GM10847 (cell line): ENCODE results near the gene EIF3F.

Source experiments
- POLR2A ChIP-seq: IDR thresholded peaks from 2 replicates; pipeline ENCODE4 v1.6.1; 2011; ENCODE audit not compliant: insufficient read length; ENCODE audit errors: extremely low read depth

Gene EIF3F, protein sequence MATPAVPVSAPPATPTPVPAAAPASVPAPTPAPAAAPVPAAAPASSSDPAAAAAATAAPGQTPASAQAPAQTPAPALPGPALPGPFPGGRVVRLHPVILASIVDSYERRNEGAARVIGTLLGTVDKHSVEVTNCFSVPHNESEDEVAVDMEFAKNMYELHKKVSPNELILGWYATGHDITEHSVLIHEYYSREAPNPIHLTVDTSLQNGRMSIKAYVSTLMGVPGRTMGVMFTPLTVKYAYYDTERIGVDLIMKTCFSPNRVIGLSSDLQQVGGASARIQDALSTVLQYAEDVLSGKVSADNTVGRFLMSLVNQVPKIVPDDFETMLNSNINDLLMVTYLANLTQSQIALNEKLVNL

DNA sequence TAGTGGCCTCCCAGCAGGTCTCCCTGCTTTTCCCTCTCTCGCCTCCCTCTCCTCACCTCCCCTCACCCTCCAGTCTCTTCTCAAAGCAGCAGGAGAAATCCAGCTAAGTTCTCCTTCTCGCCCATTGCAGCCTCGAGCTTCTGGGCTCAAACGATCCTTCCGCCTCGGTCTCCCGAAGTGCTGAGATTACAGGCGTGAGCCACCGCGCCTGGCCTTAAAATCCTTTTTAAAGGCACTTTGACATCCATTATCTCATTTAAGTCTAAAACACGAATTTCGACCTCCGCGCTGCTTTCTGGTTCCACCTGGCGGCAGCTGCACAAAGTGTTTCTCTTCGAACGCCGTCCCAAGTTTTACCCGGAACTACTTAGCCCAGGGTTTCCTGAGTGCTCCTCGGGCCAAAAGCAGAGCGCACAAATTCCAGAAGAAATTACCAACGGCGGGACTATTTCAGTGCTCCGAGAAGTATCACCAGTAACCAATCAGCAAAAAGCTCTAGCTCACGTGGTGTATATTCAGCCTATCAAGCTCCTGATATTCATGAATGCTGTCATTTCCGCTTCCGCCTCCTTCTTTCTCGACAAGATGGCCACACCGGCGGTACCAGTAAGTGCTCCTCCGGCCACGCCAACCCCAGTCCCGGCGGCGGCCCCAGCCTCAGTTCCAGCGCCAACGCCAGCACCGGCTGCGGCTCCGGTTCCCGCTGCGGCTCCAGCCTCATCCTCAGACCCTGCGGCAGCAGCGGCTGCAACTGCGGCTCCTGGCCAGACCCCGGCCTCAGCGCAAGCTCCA, at the start of gene EIF3F:
TSS of gene EIF3F (plus strand) at position 570 of the 792 bp plus-strand sequence. CDS start at position 586, 16 bp downstream.
- TF ChIP-seq POLR2A = no peak

GRCh38 chr11:7941146-7941545, 46.0 kb upstream of the EIF3F start:
- no peak for TF ChIP-seq POLR2A

- TF ChIP-seq POLR2A = no peak
Measured at GRCh38 chr11:7941608-7942007, 45.5 kb upstream of the EIF3F start, which contains the start of gene OR10A3. OR10A3 (minus strand) TSS chr11:7941708; CDS start chr11:7939520, 2,188 bp downstream.

DNA sequence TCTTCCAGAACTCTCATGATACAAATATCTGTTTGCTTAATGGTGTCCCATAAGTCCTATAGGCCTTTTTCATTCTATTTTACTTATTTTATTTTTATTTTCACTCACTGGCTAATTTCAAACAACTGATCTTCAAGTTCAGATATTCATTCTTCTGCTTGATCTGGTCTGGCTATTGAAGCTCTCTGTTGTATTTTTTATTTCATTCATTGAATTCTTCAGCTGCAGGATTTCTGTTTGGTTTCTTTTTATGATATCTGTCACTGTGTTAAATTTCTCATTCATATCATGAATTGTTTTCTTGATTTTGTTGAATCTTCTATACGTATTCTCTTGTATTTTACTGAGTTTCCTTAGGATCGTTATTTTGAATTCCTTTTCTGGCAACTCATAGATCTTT, 43.0 kb upstream of the EIF3F start:
- no peak for TF ChIP-seq POLR2A

DNA sequence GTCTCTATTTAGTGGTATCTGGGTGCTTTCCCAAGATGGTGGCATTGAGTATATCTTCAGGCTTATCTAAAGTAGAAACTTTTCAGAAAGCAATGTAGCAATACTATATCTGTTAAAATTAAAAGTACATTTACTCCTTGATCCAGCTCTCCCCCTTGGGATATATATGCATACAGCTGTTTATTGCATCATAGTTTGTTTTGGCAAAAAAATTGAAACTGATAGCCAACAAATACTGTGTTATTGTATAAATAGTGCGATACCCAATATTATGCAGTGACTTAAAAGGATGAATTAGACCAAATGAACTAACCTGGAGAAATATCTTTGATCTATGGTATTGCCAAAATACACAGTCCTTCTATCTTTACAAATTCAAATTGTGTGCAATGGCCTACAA, 37.2 kb upstream of the EIF3F start:
- TF ChIP-seq POLR2A = no peak

DNA sequence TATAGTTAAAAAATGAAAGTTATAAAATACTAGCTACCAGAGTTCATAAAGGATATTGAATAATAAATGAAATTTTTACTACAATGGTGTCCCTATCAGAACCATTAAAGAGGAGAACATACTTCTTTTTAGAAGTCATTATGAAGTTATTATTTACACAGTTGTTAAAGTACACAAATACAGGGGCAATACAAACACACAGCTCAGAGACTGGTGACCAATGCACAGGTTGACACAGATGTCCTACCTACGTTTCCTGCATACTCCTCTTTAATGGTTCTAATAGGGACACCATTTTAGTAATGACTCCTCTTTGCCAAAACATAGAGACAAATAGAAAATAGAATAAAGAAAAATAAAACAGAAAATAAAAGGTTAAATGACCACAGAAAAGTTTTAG, 31.9 kb upstream of the EIF3F start:
- no peak for TF ChIP-seq POLR2A

- TF ChIP-seq POLR2A = no peak
Measured at GRCh38 chr11:7964261-7964660, 22.9 kb upstream of the EIF3F start.

DNA sequence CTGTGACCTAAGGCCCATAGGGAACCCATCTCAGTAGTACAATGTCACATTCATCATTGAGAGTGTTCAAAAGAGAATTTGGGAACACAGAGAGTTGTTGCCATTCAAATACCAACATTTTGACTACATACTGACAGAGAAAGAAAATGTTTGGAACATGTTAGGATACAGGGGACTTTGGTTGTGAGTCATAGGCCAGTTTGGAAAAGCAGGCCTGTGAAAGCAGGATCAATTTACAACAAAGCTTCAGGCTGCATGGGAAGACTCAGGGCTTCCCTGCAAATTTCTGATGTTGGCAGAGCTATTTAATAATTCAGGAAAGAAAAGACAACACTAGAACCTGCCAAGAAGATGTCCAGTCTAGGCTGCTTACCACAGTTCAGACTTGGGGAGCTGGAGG, 22.3 kb upstream of the EIF3F start:
- TF ChIP-seq POLR2A = no peak

- TF ChIP-seq POLR2A = no peak
Measured at GRCh38 chr11:7965386-7965785, 21.8 kb upstream of the EIF3F start, which contains the start of gene NLRP10. NLRP10 (minus strand) TSS chr11:7965447; CDS start chr11:7963495, 1,952 bp downstream.

DNA sequence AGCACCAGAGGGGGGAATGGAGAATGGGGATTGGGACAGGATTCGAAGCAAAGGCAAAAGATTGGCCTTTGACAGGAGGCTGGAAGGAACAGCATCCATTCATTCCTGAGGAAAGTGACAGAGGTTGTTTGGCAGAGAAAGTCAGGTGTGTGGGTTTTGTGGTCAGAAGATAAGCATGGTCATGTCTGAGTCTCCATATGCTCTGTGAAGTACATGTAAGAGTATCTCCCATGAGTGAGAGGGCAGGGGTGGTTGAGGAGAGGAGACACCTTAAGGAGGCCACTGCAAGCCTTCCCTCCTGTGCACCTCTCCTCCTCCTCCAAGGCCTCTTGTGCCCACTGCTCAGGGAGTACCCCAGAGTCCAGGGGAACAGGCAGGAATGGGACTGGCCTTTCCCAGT, 20.0 kb upstream of the EIF3F start:
- no peak for TF ChIP-seq POLR2A

DNA sequence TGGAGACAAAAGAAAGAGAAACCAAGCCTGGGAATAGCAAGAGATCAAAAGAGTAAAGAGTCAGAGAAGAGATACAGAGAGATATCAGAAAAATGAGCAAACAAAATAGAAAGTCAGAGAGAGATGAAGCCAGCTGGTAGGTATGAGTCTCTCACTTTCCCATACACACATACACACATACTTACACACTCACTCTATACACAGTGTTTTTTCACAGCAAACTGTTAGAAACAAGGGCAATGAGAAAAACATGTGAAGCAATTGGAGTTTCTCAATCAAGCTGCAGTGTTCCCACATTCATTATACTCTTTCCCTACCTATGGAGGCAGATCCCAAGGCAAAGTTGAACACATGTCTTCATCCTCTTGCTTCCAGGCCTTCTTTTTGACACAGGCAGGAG, 19.3 kb upstream of the EIF3F start:
- TF ChIP-seq POLR2A = no peak

DNA sequence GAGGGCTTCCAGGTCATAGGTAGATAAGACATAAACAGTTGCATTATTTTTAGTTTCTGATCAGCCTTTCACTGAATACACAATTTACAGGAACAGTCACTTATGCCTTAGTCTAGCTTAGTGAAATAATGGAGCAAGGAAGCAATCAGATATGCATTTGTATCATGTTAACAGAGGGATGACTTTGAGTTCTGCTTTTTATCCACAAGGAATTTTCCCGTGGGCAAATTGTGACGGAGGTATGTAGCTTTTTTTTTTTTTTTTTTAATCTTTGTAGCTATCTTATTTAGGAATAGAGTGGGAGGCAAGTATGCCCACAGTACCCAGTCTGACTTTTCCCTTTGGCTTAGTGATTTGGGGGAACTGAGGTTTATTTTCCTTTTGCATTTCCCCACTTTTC, 18.5 kb upstream of the EIF3F start:
- TF ChIP-seq POLR2A = no peak

- no peak for TF ChIP-seq POLR2A
Measured at GRCh38 chr11:7969756-7970646, 17.1 kb upstream of the EIF3F start.

DNA sequence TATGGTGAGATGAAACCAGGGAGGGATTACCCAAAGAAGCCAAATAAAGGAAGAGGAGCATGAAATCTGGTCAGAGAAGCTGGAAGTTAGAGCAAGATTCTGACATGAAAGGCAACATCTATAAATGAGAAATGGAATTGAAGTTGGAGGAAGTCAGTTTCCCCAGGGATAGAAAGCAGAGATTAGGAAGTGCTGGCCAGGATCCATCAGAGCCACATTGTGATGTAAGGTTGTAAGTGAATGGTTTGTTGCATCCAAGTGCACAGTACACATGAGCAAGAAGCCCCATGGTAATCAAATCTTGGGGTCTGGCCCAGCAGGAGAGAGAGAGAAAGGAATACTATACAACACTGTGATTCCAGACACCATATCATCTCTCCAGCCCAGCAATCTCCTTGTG, 15.3 kb upstream of the EIF3F start:
- TF ChIP-seq POLR2A = no peak

DNA sequence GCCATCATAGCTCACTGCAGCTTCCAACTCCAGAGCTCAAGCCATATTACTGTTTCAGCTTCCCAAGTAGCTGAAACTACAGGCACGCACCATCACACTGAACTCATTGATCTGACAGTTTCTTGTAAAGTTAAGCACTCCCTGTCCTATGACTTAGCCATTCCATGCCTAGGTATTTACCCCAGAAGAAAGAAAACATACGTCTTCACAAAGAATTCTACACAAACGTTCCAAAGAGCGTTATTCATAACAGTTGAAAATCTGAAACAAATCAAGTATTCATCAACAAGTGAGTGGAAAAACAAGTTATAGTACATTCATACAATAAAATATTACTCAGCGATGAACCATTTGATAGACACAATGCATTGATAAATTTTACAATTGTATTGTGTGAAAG, 14.1 kb upstream of the EIF3F start:
- no peak for TF ChIP-seq POLR2A
